BJ (cell line): ENCODE results near the gene TMEM269. TPM values are rescaled to one million over a fixed set of nuclear protein-coding genes. Genes with fewer than 3 reads are reported as not detected.
"Not testable (repeated sequence)": the region's sequence is repeated elsewhere in the genome, so short reads cannot be mapped to it uniquely, and the experiment has no call there.

ENCODE experiments used
- CTCF ChIA-PET: fragments of 350-600 bp; formaldehyde crosslinking; extraction: SDS; loops from one replicate; lab custom pipeline; 2021; ENCODE audit warnings: antibody characterized with exemption, inconsistent platforms; lab: Yijun Ruan, JAX
- POLR2A ChIA-PET: fragments of 300-600 bp; sonication (Branson Sonifier 250); formaldehyde crosslinking; extraction: SDS; loops from one replicate; lab custom pipeline; 2021; ENCODE audit warnings: antibody characterized with exemption; lab: Charles Lee
- DNase-seq: peaks from one replicate; pipeline ENCODE4 v3.0.0-alpha.2; 2011; ENCODE audit warnings: low read depth
- H3K27me3 ChIP-seq: 2 replicates; pipeline ENCODE4 v1.6.0; 2011; ENCODE audit warnings: low read length; ENCODE audit not compliant: control insufficient read depth, insufficient read depth
- H3K36me3 ChIP-seq: 2 replicates; pipeline ENCODE4 v1.5.1; 2011; ENCODE audit warnings: low read length; ENCODE audit not compliant: control insufficient read depth, insufficient read depth
- H3K4me3 ChIP-seq: 2 replicates; pipeline ENCODE4 v1.5.1; 2011; ENCODE audit warnings: low read depth, mild to moderate bottlenecking, control low read depth, low read length
- polyA plus RNA-seq: library from polyadenylated mRNA; depleted of rRNA; stranded (reverse); fragments of >200 nt; gene quantifications from 2 replicates; pipeline ENCODE4 v1.2.3, GENCODE V29; 2011
- TF ChIP-seq, protein P1 (sequence below): IDR thresholded peaks from 2 replicates; pipeline ENCODE4 v1.5.1; 2011; ENCODE audit warnings: low read depth, mild to moderate bottlenecking, control low read depth, inconsistent platforms, low read length, moderate library complexity; ENCODE audit not compliant: insufficient read depth

Gene TMEM269
- polyA plus RNA-seq, 1 experiment = not detected

DNA sequence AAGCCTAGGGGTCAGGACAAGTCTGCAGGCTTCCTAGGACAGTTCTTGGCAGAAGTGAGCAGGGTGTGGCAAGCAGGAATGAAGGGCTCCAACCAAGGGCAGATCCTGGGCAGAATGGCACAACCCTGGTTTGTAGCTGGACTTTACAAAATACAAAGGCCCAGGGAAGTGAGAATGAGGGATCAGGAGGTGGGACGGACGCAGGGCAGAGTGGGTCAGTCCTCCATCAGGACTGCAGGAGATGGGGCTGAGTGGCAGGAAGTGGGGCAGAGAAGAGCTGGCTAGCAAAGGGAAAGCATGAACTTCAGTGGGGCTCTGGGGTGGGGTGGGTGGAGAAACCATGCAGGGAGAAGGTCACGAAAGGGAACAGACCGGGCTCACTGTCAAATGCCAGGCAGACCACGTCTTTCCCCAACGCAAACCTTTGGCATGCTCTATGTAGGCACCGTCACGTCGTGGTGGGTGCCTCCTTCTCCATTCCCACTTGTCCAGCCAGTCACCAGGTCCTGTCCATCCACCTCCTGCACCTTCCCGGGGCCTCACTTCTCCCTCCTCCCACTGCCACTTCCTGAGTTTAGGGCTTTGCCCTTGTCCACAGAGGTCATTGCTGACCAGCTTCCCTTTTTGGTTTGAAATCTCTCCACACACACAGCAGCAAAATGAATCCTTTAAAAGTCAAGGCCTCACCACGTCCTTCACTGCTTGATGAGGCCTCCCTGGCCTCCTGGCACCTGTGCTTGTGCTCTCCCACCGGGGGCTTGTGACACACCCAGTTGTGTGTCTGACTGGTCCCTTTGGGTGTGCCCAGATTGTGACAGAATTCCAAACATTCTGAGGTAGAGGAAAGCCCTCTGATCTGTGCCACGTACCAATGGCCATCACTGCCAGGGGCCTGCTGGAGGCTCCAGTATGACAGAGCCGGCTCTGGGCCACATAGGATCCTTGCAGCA, 36.1 kb upstream of the TMEM269 start:
- Histone ChIP-seq H3K36me3 (peaks cover 42% of the 10 kb centered on the region), H3K27me3 (no peaks in the 10 kb centered on the region), H3K4me3 (no peak overlapping the region)
- TF ChIP-seq, protein P1, sequence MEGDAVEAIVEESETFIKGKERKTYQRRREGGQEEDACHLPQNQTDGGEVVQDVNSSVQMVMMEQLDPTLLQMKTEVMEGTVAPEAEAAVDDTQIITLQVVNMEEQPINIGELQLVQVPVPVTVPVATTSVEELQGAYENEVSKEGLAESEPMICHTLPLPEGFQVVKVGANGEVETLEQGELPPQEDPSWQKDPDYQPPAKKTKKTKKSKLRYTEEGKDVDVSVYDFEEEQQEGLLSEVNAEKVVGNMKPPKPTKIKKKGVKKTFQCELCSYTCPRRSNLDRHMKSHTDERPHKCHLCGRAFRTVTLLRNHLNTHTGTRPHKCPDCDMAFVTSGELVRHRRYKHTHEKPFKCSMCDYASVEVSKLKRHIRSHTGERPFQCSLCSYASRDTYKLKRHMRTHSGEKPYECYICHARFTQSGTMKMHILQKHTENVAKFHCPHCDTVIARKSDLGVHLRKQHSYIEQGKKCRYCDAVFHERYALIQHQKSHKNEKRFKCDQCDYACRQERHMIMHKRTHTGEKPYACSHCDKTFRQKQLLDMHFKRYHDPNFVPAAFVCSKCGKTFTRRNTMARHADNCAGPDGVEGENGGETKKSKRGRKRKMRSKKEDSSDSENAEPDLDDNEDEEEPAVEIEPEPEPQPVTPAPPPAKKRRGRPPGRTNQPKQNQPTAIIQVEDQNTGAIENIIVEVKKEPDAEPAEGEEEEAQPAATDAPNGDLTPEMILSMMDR = no peak
- DNase-seq = no peak
- POLR2A ChIA-PET = no interaction called here
- CTCF ChIA-PET = interaction anchor here (1.1 to 3.2 kb wide), 2 partner anchors 68 to 171 kb away, joined by 3 to 15 read pairs; no protein-coding TSS in a partner anchor

DNA sequence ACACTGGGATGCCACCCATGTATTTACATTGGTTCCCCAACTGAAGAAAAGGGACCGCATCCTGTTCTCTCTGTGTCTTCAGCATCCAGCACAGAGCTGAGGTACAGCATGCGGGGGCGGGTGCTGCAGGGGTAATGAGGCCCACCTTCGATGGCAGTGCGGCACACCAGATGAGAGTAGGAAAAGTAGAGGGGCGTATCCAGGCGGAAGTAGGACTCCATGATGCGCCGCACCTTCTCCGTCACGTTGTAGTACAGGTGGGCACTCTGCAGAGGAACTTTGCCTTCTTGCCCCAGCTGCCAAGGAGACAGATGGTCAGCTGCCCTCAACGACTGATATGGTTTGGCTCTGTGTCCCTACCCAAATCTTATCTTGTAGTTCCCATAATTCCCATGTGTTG, 34.8 kb upstream of the TMEM269 start:
- Histone ChIP-seq H3K36me3 (peaks cover 53% of the 10 kb centered on the region), H3K27me3 (no peaks in the 10 kb centered on the region), H3K4me3 (no peak overlapping the region)
- ChIA-PET CTCF (no interaction called here), POLR2A (no interaction called here)
- DNase-seq = no peak
- TF ChIP-seq, protein P1 = no peak

DNA sequence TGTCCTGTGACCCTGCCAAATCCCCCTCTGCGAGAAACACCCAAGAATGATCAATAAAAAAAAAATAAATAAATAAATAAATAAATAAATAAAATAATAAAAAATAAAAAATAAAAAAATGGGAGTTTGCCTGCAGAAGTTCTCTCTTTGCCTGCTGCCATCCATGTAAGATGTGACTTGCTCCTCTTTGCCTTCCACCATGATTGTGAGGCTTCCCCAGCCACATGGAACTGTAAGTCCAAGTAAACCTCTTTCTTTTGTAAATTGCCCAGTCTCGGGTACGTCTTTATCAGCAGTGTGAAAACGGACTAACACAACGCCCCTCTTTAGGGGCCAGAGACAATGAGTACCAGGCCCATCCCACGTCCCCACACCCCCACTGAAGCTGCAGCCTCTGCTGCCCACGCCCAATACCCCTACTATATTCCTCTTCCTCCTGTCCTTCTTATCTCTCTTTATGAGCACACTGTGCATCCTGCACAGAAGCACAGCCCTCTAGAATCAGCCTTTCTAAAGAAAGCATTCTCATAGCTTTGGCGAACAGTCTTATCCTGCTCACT, 33.2 kb upstream of the TMEM269 start:
- H3K4me3 ChIP-seq, H3K27me3 ChIP-seq, DNase-seq, POLR2A ChIA-PET: not testable (repeated sequence)
- CTCF ChIA-PET = interaction anchor here (1.4 to 1.5 kb wide), 2 partner anchors 13 to 68 kb away, joined by 3 to 5 read pairs; no protein-coding TSS in a partner anchor
- peaks cover 58% of the 10 kb centered on the region for H3K36me3 ChIP-seq

DNA sequence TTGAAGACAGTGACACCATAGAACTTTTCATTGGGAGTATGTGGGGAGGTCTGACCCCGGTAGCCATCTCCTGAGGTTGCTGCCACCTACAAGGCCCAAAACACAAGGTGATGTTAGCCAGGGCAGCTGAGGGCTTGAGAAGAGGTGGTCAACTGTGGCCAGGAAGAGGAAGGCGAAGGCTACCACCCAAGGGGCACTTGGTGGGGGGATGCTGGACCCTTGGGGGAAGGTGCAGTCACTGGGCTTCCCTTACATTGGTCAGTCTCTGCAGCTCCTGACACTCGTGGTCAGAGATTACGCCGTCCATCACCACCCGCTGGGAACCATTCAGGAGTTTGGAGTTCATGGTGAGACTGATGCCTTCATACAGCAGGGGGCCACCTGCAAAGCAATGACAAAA, 32.5 kb upstream of the TMEM269 start:
- TF ChIP-seq, protein P1 = no peak
- H3K36me3 ChIP-seq = peaks cover 55% of the 10 kb centered on the region
- POLR2A ChIA-PET = no interaction called here
- no peak overlapping the region for H3K4me3 ChIP-seq
- no peak for DNase-seq
- H3K27me3 ChIP-seq = no peaks in the 10 kb centered on the region
- CTCF ChIA-PET = interaction anchor here (1.4 to 1.5 kb wide), 3 partner anchors 12 to 579 kb away, joined by 3 to 5 read pairs (median 3); no protein-coding TSS in a partner anchor

DNA sequence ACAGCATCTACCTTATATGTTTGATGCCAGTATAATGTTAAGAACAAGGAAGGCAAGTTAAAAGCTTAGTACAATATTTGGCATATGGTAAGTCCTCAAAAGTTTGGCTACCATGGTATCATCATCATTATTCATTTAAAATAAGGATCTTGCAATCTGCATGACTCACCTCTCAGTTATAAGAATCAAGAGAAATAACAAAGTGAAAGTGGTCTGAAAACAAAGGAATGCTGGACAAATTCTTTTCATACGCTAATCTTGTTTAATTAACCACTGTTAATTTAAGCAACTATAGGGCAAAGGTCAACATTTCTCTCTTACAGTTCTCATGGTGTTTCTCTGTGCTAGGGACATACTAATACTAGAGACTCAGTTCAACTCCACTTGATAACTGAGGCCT, 31.7 kb upstream of the TMEM269 start:
- POLR2A ChIA-PET = no interaction called here
- no peak for DNase-seq
- TF ChIP-seq, protein P1 = no peak
- CTCF ChIA-PET = interaction anchor here (0.5 to 1.5 kb wide), 4 partner anchors 10 to 580 kb away, joined by 3 to 5 read pairs (median 3); no protein-coding TSS in a partner anchor
- Histone ChIP-seq H3K36me3 (peaks cover 54% of the 10 kb centered on the region), H3K27me3 (no peaks in the 10 kb centered on the region), H3K4me3 (no peak overlapping the region)
